HK-2 (cell line): ENCODE results near the gene TOM1L1.

Source experiments
- DNase-seq: peaks from one replicate; pipeline ENCODE4 v3.0.0-alpha.2; 2018; ENCODE audit not compliant: unreplicated experiment

TOM1L1 gene

DNA sequence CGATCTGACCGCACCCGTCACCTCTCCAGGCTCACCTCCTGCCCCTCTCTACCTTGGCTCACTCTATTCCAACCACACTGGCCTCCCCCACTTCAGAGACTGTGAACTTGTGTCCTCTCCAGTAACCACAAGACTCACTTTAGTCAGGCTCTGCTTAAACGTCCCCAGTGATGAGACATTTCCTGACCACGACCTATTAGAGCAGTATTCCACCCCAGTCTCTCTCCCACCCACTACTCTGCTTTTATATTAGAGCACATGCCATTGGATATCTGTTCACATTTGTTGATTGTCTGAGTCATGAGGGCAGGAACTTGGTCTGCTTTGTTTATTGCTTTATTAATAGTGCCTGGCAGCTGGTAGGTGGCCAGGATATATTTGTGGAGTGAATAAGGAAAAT is 47.7 kb downstream of the TOM1L1 start:
- peak; percentile 88 for DNase-seq

DNA sequence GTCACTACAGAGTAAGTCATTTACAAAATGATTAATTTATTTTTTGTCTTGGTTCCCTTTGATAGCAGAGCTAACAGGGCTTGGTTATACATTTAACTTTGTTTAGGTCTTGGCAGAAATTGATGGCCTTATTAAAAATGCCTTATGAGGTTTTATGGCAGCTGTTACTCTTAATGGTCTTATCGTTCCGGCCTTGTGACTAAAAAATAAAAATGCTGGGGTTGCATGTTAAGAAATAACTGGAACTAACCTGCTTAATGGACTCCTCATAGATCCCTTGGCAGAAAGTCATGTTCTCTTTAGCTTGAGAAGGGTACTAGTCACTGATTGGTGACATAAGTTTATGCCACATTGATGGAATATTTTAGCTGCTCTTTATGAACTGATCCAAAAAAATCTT is 49.5 kb downstream of the TOM1L1 start:
- no peak for DNase-seq

DNA sequence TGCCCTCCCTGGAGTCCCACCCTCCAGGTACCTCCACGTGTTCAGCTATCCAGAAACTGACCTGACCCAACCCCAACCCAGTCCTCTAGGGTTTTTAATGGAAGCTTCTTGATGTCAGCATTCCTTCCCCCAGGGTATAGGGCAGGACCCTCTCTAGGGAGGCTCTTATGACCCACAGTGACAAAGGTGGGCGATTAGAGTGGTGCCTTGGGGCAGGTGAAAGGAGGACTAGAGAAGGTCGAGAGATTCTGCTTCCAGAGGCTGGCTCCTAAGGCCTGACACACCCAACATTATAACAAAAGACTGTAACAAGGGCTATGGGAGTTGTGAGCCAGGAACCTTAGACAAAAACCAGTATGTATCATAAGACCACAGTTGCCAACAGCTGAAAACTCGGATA is 50.6 kb downstream of the TOM1L1 start:
- no peak for DNase-seq

DNA sequence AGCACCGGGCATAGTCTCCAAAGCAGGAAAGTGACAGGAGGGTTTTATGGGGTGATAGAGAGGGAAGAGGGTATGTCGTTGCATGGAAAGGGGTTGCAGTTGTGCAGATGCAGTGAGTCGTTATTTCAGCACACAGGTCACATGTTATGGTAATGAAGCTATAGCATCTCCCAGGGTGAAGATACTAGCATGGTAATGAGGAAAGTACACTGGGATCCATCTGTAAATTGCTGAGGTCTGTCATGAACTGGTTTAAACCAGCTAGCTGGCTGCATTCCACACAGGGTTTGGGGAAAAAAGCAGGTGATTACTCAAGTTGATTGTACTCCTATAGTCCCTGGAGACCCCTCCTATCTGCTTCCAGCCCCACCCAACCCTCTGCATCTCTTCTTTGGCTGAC is 56.1 kb downstream of the TOM1L1 start:
- no peak for DNase-seq

DNA sequence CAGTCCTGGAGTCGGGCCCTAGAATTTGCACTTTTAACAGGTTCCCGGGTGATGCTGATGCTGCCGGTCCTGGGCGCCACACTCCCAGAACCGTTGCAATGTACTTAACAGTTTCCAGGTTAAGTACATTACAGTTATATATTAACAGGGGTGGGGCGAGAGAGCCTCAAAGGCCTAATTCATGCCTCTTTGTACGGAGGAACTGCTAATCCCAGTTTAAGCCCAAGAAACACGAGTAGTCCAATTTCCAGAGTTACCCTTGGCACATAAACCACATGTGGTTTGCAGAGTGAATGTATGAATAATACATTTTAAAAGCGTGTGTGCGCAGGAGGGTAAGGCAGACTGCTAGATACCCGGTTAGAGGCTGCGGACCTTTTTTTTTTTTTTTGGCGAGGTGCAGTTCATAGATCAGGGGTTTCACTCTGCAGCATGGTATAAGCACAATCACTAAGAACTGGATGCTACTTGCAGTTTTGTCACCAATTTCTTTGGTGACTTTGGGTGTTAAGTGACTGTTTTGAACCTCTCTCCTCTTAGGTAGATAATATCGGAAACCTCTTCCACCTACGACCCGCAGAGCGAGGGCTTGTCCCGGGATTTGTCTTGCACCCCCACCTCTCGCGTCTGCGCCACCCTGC is 67.1 kb downstream of the TOM1L1 start:
- DNase-seq, result peak; percentile 53

DNA sequence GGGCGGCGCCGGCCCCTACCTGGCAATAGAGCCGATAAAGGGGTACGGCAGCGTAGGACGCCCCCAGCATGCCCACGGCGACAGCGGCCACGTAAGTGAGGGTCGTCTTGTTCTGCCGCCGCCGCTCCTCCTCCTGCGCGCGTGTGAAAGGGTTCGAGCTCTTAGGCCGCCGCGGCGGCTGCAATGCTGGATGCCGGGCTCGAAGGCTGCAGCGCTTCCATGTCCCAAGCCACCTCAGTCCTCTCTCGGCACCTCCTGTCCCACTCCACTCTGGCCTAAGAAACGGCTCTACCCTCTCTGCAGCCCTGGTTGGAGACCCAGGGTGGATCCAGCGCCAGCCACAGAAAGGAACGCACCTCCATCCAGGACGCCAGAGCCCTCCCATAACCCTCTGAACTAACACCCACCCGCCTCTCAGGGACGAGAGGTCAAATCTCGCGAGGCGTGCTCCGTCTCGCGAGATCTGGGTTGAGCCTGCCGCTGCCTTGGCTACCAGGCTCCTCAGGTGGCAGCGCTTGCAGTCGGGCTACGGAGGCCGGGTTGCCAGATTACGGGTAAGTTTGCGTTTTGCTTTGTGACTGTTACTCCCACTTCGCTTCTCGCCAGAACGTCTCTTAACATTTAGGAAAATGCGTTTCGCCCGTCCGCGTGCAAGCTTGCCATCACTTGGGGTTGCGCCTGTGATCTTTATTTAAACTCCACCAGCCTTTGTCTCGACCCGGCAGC is 67.8 kb downstream of the TOM1L1 start, which contains the start of the genes COX11 and STXBP4:
Gene COX11, minus strand, starts transcription at position 393 of the 726 bp plus-strand sequence. Its CDS starts 8 bp downstream, at position 385.
Gene STXBP4, plus strand, starts transcription at position 504 of the 726 bp plus-strand sequence. CDS start 17,455 bp downstream, outside the sequence.
- peak; percentile 96 for DNase-seq

DNA sequence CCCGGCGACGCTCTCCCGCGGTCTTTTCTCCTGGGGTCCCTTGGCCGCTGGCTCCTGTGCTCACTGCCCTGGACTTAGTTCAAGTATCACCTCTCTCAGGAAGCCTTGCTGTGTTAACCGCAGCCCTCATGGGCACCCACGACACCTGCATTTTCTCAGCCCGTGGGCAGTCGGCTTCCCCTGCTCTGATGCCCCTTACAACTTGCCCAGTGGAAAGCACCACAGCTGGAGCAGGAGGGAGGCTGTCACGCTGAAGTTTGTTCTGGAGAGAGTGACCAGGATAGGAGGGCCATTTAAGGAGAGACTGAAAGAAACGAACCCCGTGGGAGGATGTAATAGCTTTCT is 68.3 kb downstream of the TOM1L1 start:
- no peak for DNase-seq

DNA sequence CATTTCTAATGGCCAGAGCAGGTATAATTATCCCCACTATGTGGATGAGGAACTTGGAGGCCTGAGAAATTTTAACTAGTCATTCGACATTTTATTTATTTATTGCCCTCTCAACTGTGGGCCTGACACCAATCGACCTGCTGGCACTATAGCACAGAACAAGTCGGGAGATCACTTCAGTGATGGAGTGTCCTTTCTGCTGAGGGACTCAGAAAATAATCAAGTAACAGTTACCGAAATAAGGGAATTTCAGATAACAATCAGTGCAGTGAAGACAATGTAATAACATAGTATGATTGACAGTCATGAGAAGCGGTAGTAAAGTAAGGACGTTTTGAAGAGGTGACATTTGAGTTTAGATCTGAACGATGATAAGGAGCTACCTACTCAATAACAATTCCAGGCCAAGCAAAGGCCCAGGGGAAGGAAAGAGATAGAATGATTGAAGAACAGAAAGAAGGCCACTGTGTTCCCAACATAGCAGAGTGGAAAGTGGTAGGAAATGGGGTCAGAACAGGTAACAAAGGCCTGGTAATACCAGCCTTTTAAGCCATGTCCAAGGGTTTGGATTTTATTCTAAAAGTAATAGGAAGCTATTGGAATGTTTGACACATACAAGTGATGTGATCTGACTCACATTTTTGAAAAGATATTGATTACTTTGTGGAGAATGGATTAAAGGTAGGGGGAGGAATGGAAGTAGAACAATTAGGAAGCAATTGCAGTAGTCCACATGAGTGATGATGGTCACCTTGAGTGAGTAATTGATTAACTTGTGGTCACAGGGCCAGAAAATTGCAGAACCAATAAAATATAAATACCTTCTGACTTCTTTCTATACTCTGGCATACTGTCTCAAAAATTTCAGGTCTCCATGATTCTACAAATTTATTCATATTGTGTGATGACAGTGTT is 69.3 kb downstream of the TOM1L1 start:
- no peak for DNase-seq

DNA sequence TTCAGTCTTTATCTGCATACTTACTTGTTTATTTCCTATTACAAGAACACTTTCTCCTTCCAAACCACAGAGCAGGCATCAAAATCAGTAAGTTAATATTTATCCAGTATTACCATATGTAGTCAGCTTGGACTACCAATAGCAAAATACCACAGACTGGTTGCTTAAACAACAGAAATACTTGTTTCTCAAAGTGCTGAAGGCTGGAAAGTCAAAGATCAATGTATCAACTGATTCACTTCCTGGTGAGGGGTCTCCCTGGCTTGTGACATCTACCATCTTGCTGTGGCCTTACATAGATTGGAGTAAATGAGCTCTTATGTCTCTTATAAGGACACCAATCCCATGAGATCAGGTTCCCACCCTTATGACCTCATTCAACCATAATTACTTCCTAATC is 70.5 kb downstream of the TOM1L1 start:
- DNase-seq, result no peak

DNA sequence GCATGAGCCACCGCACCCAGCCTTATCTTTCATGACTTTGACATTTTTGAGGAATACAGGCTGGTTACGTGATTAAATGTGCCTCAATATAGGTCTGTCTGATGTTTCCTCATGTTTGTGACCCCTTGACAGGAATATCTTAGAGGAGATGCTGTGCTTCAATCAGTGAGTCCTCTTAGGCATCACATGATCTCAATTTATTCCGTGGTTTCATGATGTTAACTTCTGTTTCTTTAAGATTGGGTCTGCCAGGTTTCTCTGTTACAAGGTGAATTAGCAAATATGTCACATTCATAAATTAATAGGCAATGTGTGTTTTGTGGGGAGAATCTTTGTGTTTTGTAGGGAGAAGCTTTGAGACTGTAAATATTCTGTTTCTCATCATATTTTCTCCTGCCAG is 71.2 kb downstream of the TOM1L1 start:
- no peak for DNase-seq

DNA sequence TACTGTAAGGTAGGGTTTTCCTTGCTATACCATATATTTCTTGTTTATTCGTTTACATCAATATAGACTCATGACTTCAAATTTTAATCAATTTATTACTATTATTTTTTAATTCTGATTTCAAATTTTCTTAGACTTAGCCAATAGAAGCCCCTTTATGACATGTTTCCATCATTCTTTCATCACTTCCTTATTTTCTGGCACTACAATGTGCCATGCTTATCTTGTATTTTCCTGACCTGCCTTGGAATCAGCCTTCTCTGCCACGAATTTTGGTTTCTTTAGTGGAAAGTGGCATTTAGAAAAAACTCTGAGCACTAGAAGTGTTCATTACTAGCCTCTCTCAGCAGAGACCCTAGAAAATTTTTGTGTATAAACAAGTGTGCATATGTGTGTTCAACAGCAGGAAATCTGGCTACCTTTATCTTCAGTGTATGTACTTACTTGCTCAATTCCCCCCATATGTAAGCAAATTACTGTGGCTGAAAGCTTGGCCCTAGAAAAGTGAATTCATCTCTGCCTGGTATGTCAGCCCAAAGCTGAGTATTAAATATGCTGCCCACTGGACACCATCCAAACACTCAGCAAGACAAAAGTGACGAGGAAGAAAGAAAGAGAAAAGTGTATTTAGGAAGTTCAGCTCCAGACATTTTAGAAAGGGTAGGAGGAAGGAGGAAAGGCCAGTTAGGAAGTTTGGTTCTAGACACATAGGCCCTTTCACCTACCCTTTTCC is 71.9 kb downstream of the TOM1L1 start:
- DNase-seq, result no peak

DNA sequence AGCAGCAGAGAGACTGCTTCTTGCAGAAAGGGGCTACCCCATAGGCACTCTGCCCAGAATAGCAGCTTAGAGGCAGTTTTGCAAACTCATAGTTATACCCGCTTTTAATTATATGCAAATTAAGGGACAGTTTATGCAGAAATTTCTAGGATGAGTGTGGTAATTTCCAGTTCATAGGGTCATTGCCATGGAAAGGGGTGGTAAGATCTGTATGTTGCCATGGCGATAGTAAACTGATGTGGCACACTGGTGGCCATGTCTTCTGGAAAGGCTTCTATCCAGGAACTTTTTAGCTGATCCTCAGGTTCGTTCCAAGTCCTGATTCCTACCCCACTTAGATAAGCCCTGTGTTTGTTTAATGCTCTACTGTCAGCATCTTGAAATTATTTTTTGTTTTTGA is 74.1 kb downstream of the TOM1L1 start:
- no peak for DNase-seq

DNA sequence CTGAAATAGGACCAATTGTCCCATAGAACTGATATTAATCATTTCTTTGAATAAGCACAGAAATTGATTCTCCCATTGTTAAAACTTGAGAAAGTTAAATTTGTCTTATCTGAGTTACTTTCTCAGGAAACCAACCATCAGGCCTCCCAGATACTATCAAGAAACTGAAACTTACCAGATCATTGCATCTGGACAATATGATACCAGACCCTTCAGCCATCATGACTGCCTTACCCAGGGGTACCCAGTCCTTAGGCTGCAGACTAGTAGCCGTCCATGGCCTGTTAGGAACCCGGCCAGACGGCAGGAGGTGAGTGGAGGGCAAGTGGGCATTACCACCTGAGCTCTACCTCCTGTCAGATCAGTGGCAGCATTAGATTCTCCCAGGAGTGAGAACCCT is 75.7 kb downstream of the TOM1L1 start:
- no peak for DNase-seq

DNA sequence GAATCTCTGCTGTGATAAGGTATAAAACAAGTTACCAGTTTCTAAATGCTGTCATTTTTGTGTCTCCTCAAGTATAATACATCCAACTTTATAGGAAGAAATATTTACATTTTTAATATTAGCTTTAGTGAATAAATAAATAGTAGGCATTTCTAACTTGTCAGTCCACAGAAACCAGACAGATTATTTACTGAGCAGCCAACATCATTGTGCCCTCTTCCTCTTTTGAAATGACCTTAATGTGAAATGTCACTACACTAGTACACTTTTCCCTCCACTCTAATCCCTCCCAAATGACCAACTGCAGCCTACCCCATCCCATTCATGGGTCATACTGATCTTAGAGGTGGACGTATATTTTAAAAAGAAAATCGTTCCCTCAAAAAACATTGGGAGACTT is 77.1 kb downstream of the TOM1L1 start:
- no peak for DNase-seq

DNA sequence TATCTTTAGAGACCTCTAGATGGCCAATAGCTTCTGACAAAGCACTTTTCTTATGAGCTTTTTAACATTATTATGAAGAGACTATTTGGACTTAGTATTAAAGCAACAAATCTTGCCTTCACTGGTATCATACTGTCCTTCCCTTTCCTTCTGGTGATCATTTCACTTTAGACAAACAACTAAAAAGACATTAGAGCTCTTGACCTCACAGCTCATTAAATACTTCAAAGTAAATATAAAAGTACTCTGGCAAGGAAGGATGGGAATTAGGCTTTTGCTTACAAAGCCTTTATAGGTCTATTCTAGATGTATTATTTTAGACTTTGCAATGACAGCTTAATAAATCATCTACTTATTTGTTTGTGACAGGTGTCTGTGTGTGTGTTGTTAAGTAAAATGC is 79.0 kb downstream of the TOM1L1 start:
- DNase-seq, result no peak

DNA sequence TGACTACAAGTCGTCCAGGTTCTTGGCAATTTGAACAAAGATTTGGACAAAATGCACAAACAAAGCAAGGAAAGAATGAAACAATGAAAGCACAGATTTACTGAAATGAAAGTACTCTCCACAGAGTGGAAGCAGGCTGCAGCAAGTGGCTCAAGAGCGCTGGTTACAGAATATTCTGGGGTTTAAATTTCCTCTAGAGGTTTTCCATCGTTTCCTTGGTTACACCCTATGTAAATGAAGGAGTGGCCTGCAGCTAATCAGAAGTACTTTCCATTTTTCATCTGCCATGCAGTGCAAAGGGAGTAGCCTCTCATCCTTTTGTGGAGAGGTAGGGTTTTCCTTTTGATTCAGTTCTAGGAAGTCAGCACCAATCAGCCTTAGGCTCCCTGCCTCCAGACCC is 79.7 kb downstream of the TOM1L1 start:
- no peak for DNase-seq

DNA sequence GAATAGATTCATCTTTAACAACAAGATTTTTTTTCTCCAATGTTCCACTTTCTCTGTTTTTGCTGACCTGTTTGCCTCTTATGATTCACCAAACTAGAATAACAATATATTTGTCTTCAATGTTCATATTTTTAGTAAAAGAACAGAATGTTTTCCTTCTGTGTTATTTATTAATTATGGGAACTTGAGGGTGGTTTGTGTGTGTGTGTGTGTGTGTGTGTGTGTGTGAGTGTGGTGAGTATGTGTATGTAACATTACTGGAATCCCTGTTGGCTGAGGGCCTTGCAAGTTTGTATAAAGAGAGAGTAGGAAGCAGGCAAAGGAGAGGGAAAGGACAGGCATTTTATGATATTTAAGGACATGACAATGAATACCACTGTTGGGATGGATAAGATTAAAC is 81.7 kb downstream of the TOM1L1 start:
- no peak for DNase-seq

DNA sequence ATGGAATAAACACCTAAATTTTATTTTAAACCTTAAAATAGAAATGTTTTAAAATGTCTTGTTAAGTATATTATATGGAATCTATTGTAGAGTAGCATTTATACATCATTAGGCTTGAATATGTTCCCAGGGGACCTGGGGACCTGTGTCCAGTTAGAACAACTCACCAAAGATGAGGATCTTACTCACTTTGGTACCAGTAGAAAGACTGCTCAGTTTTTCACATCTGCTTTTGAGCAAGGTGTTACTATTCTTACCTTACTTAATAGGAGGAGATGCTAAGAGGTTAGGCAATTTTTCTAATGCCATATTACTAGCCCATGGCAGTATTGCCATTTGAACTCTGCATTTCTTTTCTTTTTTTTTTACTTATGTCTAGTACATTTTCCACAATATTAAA is 82.6 kb downstream of the TOM1L1 start:
- DNase-seq, result no peak

DNA sequence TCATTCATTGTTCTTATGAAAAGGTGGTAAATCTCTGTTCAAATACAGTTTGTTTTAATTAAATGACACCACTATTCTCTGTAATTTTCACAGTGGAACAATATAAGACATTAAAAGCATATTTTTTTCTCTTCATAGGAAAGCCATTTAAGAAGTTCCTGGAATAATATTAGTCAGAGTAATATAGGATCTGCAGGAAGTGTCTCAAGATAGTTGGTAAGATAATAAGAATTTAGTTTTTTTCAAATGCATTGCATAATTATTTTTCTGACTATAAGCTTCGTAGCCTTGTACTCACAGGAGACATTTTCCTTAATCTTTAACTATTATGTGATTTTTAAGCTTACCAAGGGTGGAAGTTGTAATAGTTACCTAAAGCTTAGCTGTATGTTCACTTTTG is 84.8 kb downstream of the TOM1L1 start:
- no peak for DNase-seq

DNA sequence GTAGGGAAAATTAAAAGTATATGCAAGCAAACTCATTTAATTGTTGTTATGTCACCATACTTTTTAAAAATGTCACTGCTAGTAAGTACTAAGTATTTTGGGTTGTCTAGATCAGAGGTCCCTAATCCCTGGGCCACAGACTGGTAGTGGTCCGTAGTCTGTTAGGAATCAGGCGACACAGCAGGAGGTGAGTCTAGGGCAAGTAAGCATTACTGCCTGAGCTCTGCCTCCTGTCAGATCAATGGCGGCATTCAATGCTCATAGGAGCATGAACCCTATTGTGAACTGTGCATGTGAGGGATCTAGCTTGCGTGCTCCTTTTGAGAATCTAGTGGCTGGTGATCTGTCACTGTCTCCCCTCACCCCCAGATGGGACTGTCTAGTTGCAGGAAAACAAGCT is 89.5 kb downstream of the TOM1L1 start:
- DNase-seq, result no peak

DNA sequence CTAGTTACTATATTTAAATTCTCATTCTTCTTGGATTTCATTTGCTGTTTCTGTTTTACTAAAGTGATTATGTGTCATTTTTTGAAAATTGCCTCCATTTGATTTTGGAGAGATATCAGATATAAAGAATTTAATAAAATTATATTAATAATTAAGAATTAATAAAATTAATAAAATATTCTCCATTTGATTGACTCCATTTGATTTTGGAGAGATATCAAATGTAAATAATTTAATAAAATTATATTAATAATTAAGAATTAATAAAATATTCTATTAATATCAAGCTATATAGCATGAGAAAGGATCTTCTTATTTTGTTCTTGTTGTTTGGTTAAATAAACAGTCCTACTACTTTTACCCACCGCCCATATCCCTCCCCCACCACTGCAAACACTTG is 90.9 kb downstream of the TOM1L1 start:
- DNase-seq, result no peak
